Spleen (tissue), 11 donors: ENCODE measurements around the gene KLF2. TPM values are rescaled to one million over a fixed set of nuclear protein-coding genes. Genes with fewer than 3 reads are reported as not detected.
"Not testable (repeated sequence)": the region's sequence is repeated elsewhere in the genome, so short reads cannot be mapped to it uniquely, and the experiment has no call there.

Source experiments
- DNase-seq: peaks from one replicate; pipeline ENCODE4 v3.0.0-alpha.2; 2020
- H3K27ac ChIP-seq, 8 donors: fragments of 200-600 bp; sonication (generic) in 7 of 8; 1 replicate in 4 of 8; 2 replicates in 4 of 8; pipeline versions ENCODE4 v1.5.0 to v1.8.0; 2016 to 2021; ENCODE audit warnings: inconsistent platforms in 4 of 8, mild to moderate bottlenecking in 4 of 8, moderate library complexity in 1 of 8
- H3K27me3 ChIP-seq, 7 donors: fragments of 200-600 bp; sonication (generic) in 6 of 7; replicated peaks in 1 of 7; 1 replicate in 4 of 7; 2 replicates in 3 of 7; pipeline versions ENCODE4 v1.5.0 to v1.8.0; 2016 to 2021; ENCODE audit warnings: inconsistent platforms in 3 of 7, mild to moderate bottlenecking in 1 of 7
- H3K36me3 ChIP-seq, 6 donors: fragments of 200-600 bp; sonication (generic) in 5 of 6; 1 replicate in 4 of 6; 2 replicates in 2 of 6; pipeline versions ENCODE4 v1.5.0 to v1.8.0; 2016 to 2021; ENCODE audit warnings: inconsistent platforms in 2 of 6
- H3K4me1 ChIP-seq, 6 donors: fragments of 200-600 bp; sonication (generic) in 5 of 6; 1 replicate in 3 of 6; 2 replicates in 3 of 6; pipeline versions ENCODE4 v1.5.0 to v1.8.0; 2016 to 2021; ENCODE audit warnings: inconsistent platforms in 3 of 6
- H3K4me3 ChIP-seq, 8 donors: fragments of 200-600 bp; sonication (generic) in 7 of 8; 1 replicate in 4 of 8; 2 replicates in 4 of 8; pipeline versions ENCODE4 v1.5.0 to v1.8.0; 2016 to 2021; ENCODE audit warnings: inconsistent platforms in 4 of 8, mild to moderate bottlenecking in 4 of 8, moderate library complexity in 2 of 8
- H3K9me3 ChIP-seq, 8 donors: fragments of 200-600 bp; sonication (generic) in 7 of 8; 1 replicate in 4 of 8; 2 replicates in 4 of 8; pipeline versions ENCODE4 v1.5.0 to v1.8.0; 2016 to 2021; ENCODE audit warnings: inconsistent platforms in 4 of 8
- CTCF ChIP-seq, 11 experiments: fragments of 200-600 bp in 7 of 11; fragments of 450-650 bp in 4 of 11; sonication (generic) in 4 of 11; IDR thresholded peaks in 8 of 11; conservative IDR thresholded peaks in 3 of 11; 1 replicate in 7 of 11; 2 replicates in 4 of 11; pipeline versions ENCODE4 v1.4.0 to v1.8.0; 2016 to 2021; ENCODE audit warnings: antibody characterized with exemption in 11 of 11, inconsistent platforms in 4 of 11, mild to moderate bottlenecking in 1 of 11
- POLR2A ChIP-seq, 3 donors: fragments of 450-650 bp; IDR thresholded peaks; one replicate each; pipeline ENCODE4 v1.5.1; 2017; ENCODE audit warnings: antibody characterized with exemption in 3 of 3, mild to moderate bottlenecking in 1 of 3
- POLR2AphosphoS5 ChIP-seq, 3 donors: sonication (generic); formaldehyde crosslinking; IDR thresholded peaks; one replicate each; pipeline ENCODE4 v1.5.1; 2017; ENCODE audit warnings: antibody characterized with exemption in 3 of 3
- WGBS, 5 donors: extraction: QIAGEN DNeasy Blood & Tissue Kit in 3 of 5; methylation state at CpG; one replicate each; pipeline versions ENCODE4 v1.1.5 to v1.1.7; 2013 to 2018; 5-methylcytosine and 5-hydroxymethylcytosine counted together
- intact Hi-C: fragments of 100-400 bp; cut with DNase I; formaldehyde crosslinking; loops from one replicate; pipeline ENCODE4 v1.15.0; 2023; ENCODE audit warnings: low total_unique reads
- polyA plus RNA-seq, 3 donors: library from polyadenylated mRNA; stranded (reverse); fragments of 200-250 nt; gene quantifications; one replicate each; pipeline ENCODE4 v1.2.1, GENCODE V29; 2013
- total RNA-seq, 7 donors: library from RNA; depleted of rRNA in 3 of 7; stranded (reverse); fragments of >200 nt in 3 of 7; fragmentation: NEBNext Ultra II Directional in 4 of 7; extraction: Animal tissue kit (Norgen Biotek cat#: 25700) in 4 of 7; gene quantifications; one replicate each; pipeline versions ENCODE4 v1.1.0 to v1.2.1, GENCODE V29; 2016 to 2021
- donor health status: healthy with polysubstance abuse.
- donor health status: DM: no; HTN: no; CAD: no; lungs with moderate emphysema.
- donor health status: DM: no; HTN: no; CAD: no.
- donor health status: Bipolar disorder and iron deficiency.
- donor health status: healthy.
- donor health status: DM: no; HTN: no; CAD: no.
- donor health status: DM: yes; HTN: yes; CAD: no.

The KLF2 gene
- total and polyA plus RNA-seq, 10 donors = 9.7 to 179 (median 105) TPM

GRCh38 chr19:16301999-16302694 lies 22.5 kb upstream of the KLF2 start:
- intact Hi-C loops = no loop called here
- DNase-seq = no peak
- no peak overlapping the region for H3K4me3 ChIP-seq
- 64 to 84% (median 77%) methylated on average over 21 to 25 of the region's 25 CpGs for WGBS, 5 donors
- H3K27me3 ChIP-seq = no peaks in the 10 kb centered on the region
- TF ChIP-seq POLR2A (IDR thresholded peaks at IDR 0.05) (no peak), CTCF (IDR thresholded peaks at IDR 0.05 in 8 of 11, conservative IDR thresholded peaks at IDR 0.05 in 3 of 11) (no peak), POLR2AphosphoS5 (IDR thresholded peaks at IDR 0.05) (no peak)
- peaks cover 0 to 11% (median 6%) of the 10 kb centered on the region in 6 donors for H3K4me1 ChIP-seq
- peaks cover 0 to 3% (median 0%) of the 10 kb centered on the region in 8 donors for H3K9me3 ChIP-seq
- H3K36me3 ChIP-seq = no peaks in the 10 kb centered on the region
- H3K27ac ChIP-seq = peak overlapping the region in 2 of 8 donors; percentile 6 to 26

DNA sequence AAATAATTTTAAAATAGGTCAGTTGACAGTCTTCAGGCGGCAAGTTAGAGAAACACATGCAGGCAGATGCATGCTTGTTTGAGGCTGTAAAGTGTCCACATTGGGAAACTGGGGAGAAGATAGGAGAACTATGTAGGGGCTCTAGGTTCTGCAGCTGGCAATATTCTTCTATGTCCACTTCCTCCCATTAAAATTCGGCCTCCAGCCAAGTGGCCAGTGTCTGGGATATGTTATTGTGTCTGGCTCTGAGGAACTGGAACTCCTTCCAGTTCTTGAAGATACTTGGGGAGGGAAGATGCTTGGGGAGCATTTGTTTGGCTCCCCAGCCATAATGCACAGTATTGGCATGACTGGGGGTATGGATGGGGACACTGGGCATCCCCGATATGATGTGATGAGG lies 20.9 kb upstream of the KLF2 start:
- WGBS, 5 donors = 62 to 86% (median 73%) methylated on average over 3 of the region's 3 CpGs
- no peak for DNase-seq
- Histone ChIP-seq H3K4me1 (peaks cover 0 to 11% (median 6%) of the 10 kb centered on the region in 6 donors), H3K27ac (no peak overlapping the region), H3K4me3 (no peak overlapping the region), H3K9me3 (no peaks in the 10 kb centered on the region), H3K27me3 (no peaks in the 10 kb centered on the region), H3K36me3 (no peaks in the 10 kb centered on the region)
- intact Hi-C loops = no loop called here
- no peak for TF ChIP-seq CTCF (IDR thresholded peaks at IDR 0.05 in 8 of 11, conservative IDR thresholded peaks at IDR 0.05 in 3 of 11)
- no peak for TF ChIP-seq POLR2AphosphoS5 (IDR thresholded peaks at IDR 0.05)
- TF ChIP-seq POLR2A (IDR thresholded peaks at IDR 0.05) = no peak

GRCh38 chr19:16304511-16304910 lies 20.1 kb upstream of the KLF2 start:
- H3K4me1 ChIP-seq = peaks cover 0 to 11% (median 6%) of the 10 kb centered on the region in 6 donors
- H3K27me3 ChIP-seq, H3K9me3 ChIP-seq, H3K27ac ChIP-seq, H3K36me3 ChIP-seq, DNase-seq, intact Hi-C loops, H3K4me3 ChIP-seq: not testable (repeated sequence)
- 93 to 100% (median 95%) methylated on average over 2 of the region's 2 CpGs for WGBS, 5 donors

- intact Hi-C loops, DNase-seq: not testable (repeated sequence)
Measured at GRCh38 chr19:16305060-16305459, 19.6 kb upstream of the KLF2 start.

DNA sequence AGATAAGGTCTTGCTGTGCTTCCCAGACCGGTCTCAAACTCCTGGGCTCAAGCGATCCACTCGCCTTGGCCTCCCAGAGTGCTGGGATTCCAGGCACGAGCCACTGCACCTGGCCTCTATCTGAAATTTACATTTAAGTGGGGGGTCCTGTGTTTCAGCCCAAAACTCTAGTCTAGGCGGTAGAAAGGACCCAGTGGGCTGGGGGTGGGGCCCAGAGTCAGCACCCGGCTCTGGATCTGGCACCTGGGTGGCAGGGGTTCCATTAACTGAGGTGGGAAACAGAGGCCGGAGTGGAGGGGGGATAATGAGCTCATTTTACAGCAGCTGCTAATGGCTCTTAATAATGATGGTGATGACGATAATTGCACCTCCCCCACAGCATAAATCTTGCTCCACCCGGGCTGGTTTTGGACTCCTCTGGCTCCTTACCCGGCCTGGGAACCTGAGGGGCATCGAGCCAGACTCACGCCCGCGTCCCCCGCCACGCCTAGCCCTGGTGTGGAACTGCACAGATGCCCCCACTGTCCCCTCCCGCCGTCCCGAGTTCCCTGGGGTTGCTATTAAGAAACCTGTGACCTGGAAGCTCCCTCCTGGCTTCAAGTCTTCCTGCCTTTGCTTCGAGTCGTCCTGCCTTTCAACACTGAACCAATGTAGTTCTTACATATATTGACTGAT lies 17.8 kb upstream of the KLF2 start:
- no peak for TF ChIP-seq POLR2AphosphoS5 (IDR thresholded peaks at IDR 0.05)
- TF ChIP-seq POLR2A (IDR thresholded peaks at IDR 0.05) = no peak
- no peak for TF ChIP-seq CTCF (IDR thresholded peaks at IDR 0.05 in 8 of 11, conservative IDR thresholded peaks at IDR 0.05 in 3 of 11)
- intact Hi-C loops = no loop called here
- Histone ChIP-seq H3K36me3 (no peaks in the 10 kb centered on the region), H3K27me3 (no peaks in the 10 kb centered on the region), H3K9me3 (no peaks in the 10 kb centered on the region), H3K27ac (no peak overlapping the region), H3K4me1 (peaks cover 0 to 11% (median 6%) of the 10 kb centered on the region in 6 donors), H3K4me3 (no peak overlapping the region)
- DNase-seq = no peak
- WGBS, 5 donors = 83 to 92% (median 87%) methylated on average over 20 to 21 of the region's 21 CpGs

More at GRCh38 chr19:16305060-16305459, 19.6 kb upstream of the KLF2 start:
- not testable (repeated sequence) for H3K27ac ChIP-seq, H3K27me3 ChIP-seq, H3K36me3 ChIP-seq, H3K4me3 ChIP-seq, H3K9me3 ChIP-seq
- peaks cover 0 to 11% (median 6%) of the 10 kb centered on the region in 6 donors for H3K4me1 ChIP-seq
- 71 to 88% (median 84%) methylated on average over 6 of the region's 6 CpGs for WGBS, 5 donors
